RCC 7860 (cell line): ENCODE measurements around the gene FSTL1.

Source experiments
- DNase-seq: peaks from one replicate; pipeline ENCODE4 v3.0.0-alpha.2; 2015; ENCODE audit warnings: low spot score
- FAIRE-seq: peaks from 2 replicates; lab custom pipeline; 2012; peaks lifted over from hg19 to GRCh38; lab: Jason Lieb, UNC

FSTL1 gene

GRCh38 chr3:120469440-120469839 is 18.6 kb upstream of the FSTL1 start:
- peak; percentile 93 for DNase-seq
- FAIRE-seq = peak; percentile 91

- FAIRE-seq (no peak), DNase-seq (peak; percentile 17)
Observed at GRCh38 chr3:120468635-120469295, 18.0 kb upstream of the FSTL1 start.

- FAIRE-seq = no peak
- DNase-seq = no peak
Observed at GRCh38 chr3:120462409-120462959, 11.7 kb upstream of the FSTL1 start.

GRCh38 chr3:120461416-120461815 is 10.6 kb upstream of the FSTL1 start:
- no peak for DNase-seq
- no peak for FAIRE-seq

- no peak for FAIRE-seq
Observed at GRCh38 chr3:120460862-120461261, 10.1 kb upstream of the FSTL1 start.

GRCh38 chr3:120460181-120460790 is 9.5 kb upstream of the FSTL1 start:
- no peak for FAIRE-seq

More at GRCh38 chr3:120460862-120461261, 10.1 kb upstream of the FSTL1 start:
- DNase-seq = no peak

GRCh38 chr3:120459196-120459595 is 8.4 kb upstream of the FSTL1 start:
- FAIRE-seq (no peak), DNase-seq (no peak)

More at GRCh38 chr3:120460181-120460790, 9.5 kb upstream of the FSTL1 start:
- DNase-seq = no peak

- DNase-seq = no peak
- no peak for FAIRE-seq
Observed at GRCh38 chr3:120457827-120458226, 7.0 kb upstream of the FSTL1 start.

- FAIRE-seq (no peak), DNase-seq (no peak)
Observed at GRCh38 chr3:120454076-120454689, 3.4 kb upstream of the FSTL1 start.

GRCh38 chr3:120452816-120453215 is 2.0 kb upstream of the FSTL1 start:
- FAIRE-seq = no peak
- DNase-seq = no peak

GRCh38 chr3:120451806-120452205 is 1.0 kb upstream of the FSTL1 start:
- DNase-seq (no peak), FAIRE-seq (no peak)

GRCh38 chr3:120451272-120451761 is 525 bp upstream of the FSTL1 start:
- no peak for FAIRE-seq
- DNase-seq = no peak

GRCh38 chr3:120449701-120450599 is 842 bp downstream of the FSTL1 start:
- FAIRE-seq (no peak), DNase-seq (peak; percentile 34)

- DNase-seq (peak; percentile 39), FAIRE-seq (peak; percentile 23)
Observed at GRCh38 chr3:120449251-120449650, 1.5 kb downstream of the FSTL1 start.

GRCh38 chr3:120448756-120449155 is 2.0 kb downstream of the FSTL1 start:
- FAIRE-seq = peak; percentile 83

GRCh38 chr3:120446891-120447668 is 3.7 kb downstream of the FSTL1 start:
- no peak for FAIRE-seq
- DNase-seq = no peak

More at GRCh38 chr3:120448756-120449155, 2.0 kb downstream of the FSTL1 start:
- DNase-seq = peak; percentile 89

GRCh38 chr3:120445654-120446053 is 5.1 kb downstream of the FSTL1 start:
- no peak for DNase-seq
- no peak for FAIRE-seq

- no peak for DNase-seq
- FAIRE-seq = no peak
Observed at GRCh38 chr3:120443626-120444123, 7.1 kb downstream of the FSTL1 start.

- DNase-seq = no peak
- no peak for FAIRE-seq
Observed at GRCh38 chr3:120442975-120443517, 7.7 kb downstream of the FSTL1 start.
